H1 (cell line): ENCODE data around the gene FSTL4. TPM values are rescaled to one million over a fixed set of nuclear protein-coding genes. Genes with fewer than 3 reads are reported as not detected.

Source experiments
- CBX8 ChIP-seq: fragments of 300-800, 300-1000 bp; sonication (generic); IDR thresholded peaks from 2 replicates; pipeline ENCODE4 v1.7.1; 2016; ENCODE audit warnings: low read depth, low read length, borderline replicate concordance
- EGR1 ChIP-seq: IDR thresholded peaks from 2 replicates; pipeline ENCODE4 v1.6.1; 2011; ENCODE audit warnings: low read depth, low read length, borderline replicate concordance
- GTF2F1 ChIP-seq: IDR thresholded peaks from 2 replicates; pipeline ENCODE4 v1.6.1; 2012; ENCODE audit warnings: low read depth, low read length, improper control_type of control experiment, borderline replicate concordance
- RFX5 ChIP-seq: IDR thresholded peaks from 2 replicates; pipeline ENCODE4 v1.6.1; 2011; ENCODE audit warnings: low read depth, low read length, improper control_type of control experiment, borderline replicate concordance
- SIX5 ChIP-seq: IDR thresholded peaks from 2 replicates; pipeline ENCODE4 v1.6.1; 2011; ENCODE audit warnings: mild to moderate bottlenecking, low read depth, low read length
- SP2 ChIP-seq: IDR thresholded peaks from 2 replicates; pipeline ENCODE4 v1.6.1; 2012; ENCODE audit warnings: mild to moderate bottlenecking, low read length, inconsistent platforms
- SUZ12 ChIP-seq: fragments of 200-600 bp; sonication (generic); IDR thresholded peaks from 2 replicates; pipeline ENCODE4 v1.6.1; 2012; ENCODE audit warnings: mild to moderate bottlenecking, inconsistent platforms, low read length, moderate library complexity, mixed read lengths
- TAF1 ChIP-seq: IDR thresholded peaks from 2 replicates; pipeline ENCODE4 v1.6.1; 2011; ENCODE audit warnings: mild to moderate bottlenecking, low read depth, low read length
- YY1 ChIP-seq: IDR thresholded peaks from 2 replicates; pipeline ENCODE4 v1.6.1; 2011; ENCODE audit warnings: low read depth, mild to moderate bottlenecking, low read length
- ZNF274 ChIP-seq: IDR thresholded peaks from 2 replicates; pipeline ENCODE4 v1.7.0; 2012; ENCODE audit warnings: low read length, borderline replicate concordance; ENCODE audit errors: extremely low read depth
- polyA plus RNA-seq, 7 experiments: library from polyadenylated mRNA; depleted of rRNA in 3 of 7; stranded (reverse) in 5 of 7; unstranded in 2 of 7; fragments of >200 nt in 5 of 7; fragments of 200-250 nt in 2 of 7; gene quantifications; 1 replicate in 5 of 7; 2 replicates in 1 of 7; 4 replicates in 1 of 7; pipeline versions ENCODE4 v1.2.1 to v1.2.3, GENCODE V29; 2011 to 2013; ENCODE audit warnings: missing spikeins in 2 of 7, mixed read lengths in 2 of 7
- total RNA-seq: library from RNA; stranded (reverse); fragmentation: NEBNext Ultra II Directional; extraction: Animal tissue kit (Norgen Biotek cat#: 25700); gene quantifications from 2 replicates; pipeline ENCODE4 v1.2.1, GENCODE V29; 2021
- TF ChIP-seq, protein P1 (sequence below): IDR thresholded peaks from 2 replicates; pipeline ENCODE4 v1.6.1; 2012; ENCODE audit warnings: inconsistent platforms

The FSTL4 gene
- total and polyA plus RNA-seq, 2 of the 8 experiments (the other 6 are each of a cell fraction or from before 2014, with no cell fraction given): 3.1 to 4.1 TPM

- TF ChIP-seq SP2 (no peak), TAF1 (no peak), CBX8 (no peak), ZNF274 (no peak), YY1 (no peak), RFX5 (no peak), GTF2F1 (no peak), EGR1 (no peak), SIX5 (no peak), SUZ12 (no peak)
- TF ChIP-seq, protein P1, sequence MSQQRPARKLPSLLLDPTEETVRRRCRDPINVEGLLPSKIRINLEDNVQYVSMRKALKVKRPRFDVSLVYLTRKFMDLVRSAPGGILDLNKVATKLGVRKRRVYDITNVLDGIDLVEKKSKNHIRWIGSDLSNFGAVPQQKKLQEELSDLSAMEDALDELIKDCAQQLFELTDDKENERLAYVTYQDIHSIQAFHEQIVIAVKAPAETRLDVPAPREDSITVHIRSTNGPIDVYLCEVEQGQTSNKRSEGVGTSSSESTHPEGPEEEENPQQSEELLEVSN: no peak
Observed at GRCh38 chr5:133241179-133242092, 370.9 kb downstream of the FSTL4 start (continued).
